Transverse colon (tissue), 4 donors: Measurements from ENCODE around the gene S100A11.

Experiments
- CTCF ChIP-seq, 5 experiments: fragments of 200-600 bp in 3 of 5; fragments of 450-650 bp in 2 of 5; sonication (generic) in 3 of 5; IDR thresholded peaks; 1 replicate in 2 of 5; 2 replicates in 3 of 5; pipeline ENCODE4 v1.5.1; 2016 to 2017; ENCODE audit warnings: antibody characterized with exemption in 5 of 5, inconsistent platforms in 3 of 5, mild to moderate bottlenecking in 2 of 5, moderate library complexity in 1 of 5
- EP300 ChIP-seq: sonication (generic); formaldehyde crosslinking; IDR thresholded peaks from one replicate; pipeline ENCODE4 v1.6.1; 2017; ENCODE audit warnings: antibody characterized with exemption, low read depth
- POLR2A ChIP-seq: fragments of 450-650 bp; IDR thresholded peaks from one replicate; pipeline ENCODE4 v1.6.1; 2016; ENCODE audit warnings: antibody characterized with exemption, mild to moderate bottlenecking, moderate library complexity
- POLR2AphosphoS5 ChIP-seq, 3 donors: sonication (generic); formaldehyde crosslinking; IDR thresholded peaks; one replicate each; pipeline ENCODE4 v1.6.1; 2016; ENCODE audit warnings: antibody characterized with exemption in 3 of 3

- TF ChIP-seq CTCF (IDR thresholded peaks at IDR 0.05) (no peak), POLR2A (no peak), POLR2AphosphoS5 (IDR thresholded peaks at IDR 0.05) (no peak), EP300 (no peak)
These were observed 5.2 kb upstream of the S100A11 start for GRCh38 chr1:152042030-152042429.
